GM21529 (cell line): ENCODE data around the gene THBD.

Experiments used
- ATAC-seq: cut with Tn5 transposase; IDR thresholded peaks from one replicate; pipeline ENCODE4 v1.9.1; 2021; ENCODE audit not compliant: unreplicated experiment

Gene THBD

GRCh38 chr20:23084845-23085365 is 35.4 kb upstream of the THBD start:
- ATAC-seq: no peak

GRCh38 chr20:23084282-23084844 is 34.9 kb upstream of the THBD start:
- no peak for ATAC-seq

- ATAC-seq: no peak
These were observed 34.2 kb upstream of the THBD start for GRCh38 chr20:23083553-23084220.

GRCh38 chr20:23082846-23083552 is 33.5 kb upstream of the THBD start:
- ATAC-seq: no peak

GRCh38 chr20:23081263-23081819 is 31.9 kb upstream of the THBD start:
- ATAC-seq: no peak

GRCh38 chr20:23080521-23080920 is 31.0 kb upstream of the THBD start:
- no peak for ATAC-seq

GRCh38 chr20:23079926-23080325 is 30.5 kb upstream of the THBD start:
- ATAC-seq: no peak

GRCh38 chr20:23079016-23079351 is 29.5 kb upstream of the THBD start:
- no peak for ATAC-seq

- no peak for ATAC-seq
These were observed 29.0 kb upstream of the THBD start for GRCh38 chr20:23078351-23079015.

- no peak for ATAC-seq
These were observed 27.8 kb upstream of the THBD start for GRCh38 chr20:23077277-23077676.

GRCh38 chr20:23074052-23074451 is 24.6 kb upstream of the THBD start:
- no peak for ATAC-seq

GRCh38 chr20:23072892-23073586 is 23.6 kb upstream of the THBD start:
- no peak for ATAC-seq

- ATAC-seq: no peak
These were observed 22.5 kb upstream of the THBD start for GRCh38 chr20:23071996-23072395.

GRCh38 chr20:23071398-23071797 is 21.9 kb upstream of the THBD start:
- no peak for ATAC-seq

GRCh38 chr20:23069108-23069507 is 19.6 kb upstream of the THBD start:
- ATAC-seq: no peak

- no peak for ATAC-seq
These were observed 18.8 kb upstream of the THBD start for GRCh38 chr20:23068283-23068682.

- ATAC-seq: no peak
These were observed 17.3 kb upstream of the THBD start for GRCh38 chr20:23066772-23067171.

- ATAC-seq: no peak
These were observed 16.1 kb upstream of the THBD start for GRCh38 chr20:23065266-23066201.

GRCh38 chr20:23063581-23063980 is 14.1 kb upstream of the THBD start:
- ATAC-seq: no peak

- ATAC-seq: no peak
These were observed 13.7 kb upstream of the THBD start for GRCh38 chr20:23063168-23063567.
